Ovary (tissue), 3 donors: ENCODE data around the gene FADS1.

Experiments used
- CTCF ChIP-seq, 3 donors: fragments of 450-650 bp in 2 of 3; fragments of 200-600 bp in 1 of 3; IDR thresholded peaks; one replicate each; pipeline versions ENCODE4 v1.5.1 to v1.8.0; 2016 to 2022; ENCODE audit warnings: antibody characterized with exemption in 3 of 3, mild to moderate bottlenecking in 1 of 3
- POLR2A ChIP-seq: fragments of 450-650 bp; IDR thresholded peaks from one replicate; pipeline ENCODE4 v1.6.1; 2017; ENCODE audit warnings: antibody characterized with exemption, mild to moderate bottlenecking, moderate library complexity
- donor health status: DM: no; HTN: no; CAD: no.

DNA sequence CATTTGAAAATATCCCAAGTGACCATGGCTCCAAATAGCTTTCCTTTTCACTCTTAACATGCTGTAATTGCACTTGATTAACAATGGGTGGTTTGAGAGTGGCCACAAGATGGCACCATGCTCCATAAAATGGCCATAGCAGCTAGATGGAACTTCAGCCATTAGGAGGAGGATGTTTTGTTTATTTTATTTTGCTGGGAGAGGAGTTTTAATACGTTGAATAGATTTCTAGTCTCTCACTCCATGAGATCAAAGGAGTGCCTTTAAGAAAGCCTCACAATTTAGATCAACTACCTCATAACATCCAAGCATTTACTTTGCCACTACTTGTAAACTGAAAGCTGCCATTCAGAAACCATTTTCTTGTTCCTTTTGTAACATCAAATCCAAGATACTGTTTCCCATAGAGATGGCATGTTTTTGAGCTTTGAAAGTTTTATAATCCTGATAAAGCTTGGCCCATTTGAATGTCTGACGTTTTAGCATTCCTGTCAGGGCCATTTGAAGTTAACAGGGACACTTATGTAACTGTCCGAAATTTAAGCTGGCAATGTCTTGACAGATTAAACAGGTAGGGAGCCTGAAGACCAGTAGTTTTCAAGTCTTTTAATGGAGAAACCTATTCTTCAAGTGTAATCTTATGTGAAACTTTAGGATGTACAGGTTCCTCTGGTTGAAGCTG is 19.4 kb downstream of the FADS1 start:
- TF ChIP-seq POLR2A: no peak
- peak; percentile 37 to 93 (median 90) for TF ChIP-seq CTCF (IDR thresholded peaks at IDR 0.05)
